Thoracic aorta (tissue), 2 donors: ENCODE data around the gene MDFI. TPM values are rescaled to one million over a fixed set of nuclear protein-coding genes. Genes with fewer than 3 reads are reported as not detected.

Source experiments
- ATAC-seq: fragments of 150-250 bp; one replicate; pipeline ENCODE4 v1.8.0; 2017; ENCODE audit warnings: low read depth; ENCODE audit not compliant: insufficient number of reproducible peaks, low FRiP score
- DNase-seq: peaks from one replicate; pipeline ENCODE4 v3.0.0-alpha.2; 2020; ENCODE audit warnings: low spot score
- H3K27ac ChIP-seq, 2 donors: fragments of 200-600 bp; sonication (generic); 1 replicate in 1 of 2; 2 replicates in 1 of 2; pipeline ENCODE4 v1.5.1; 2016; ENCODE audit warnings: mild to moderate bottlenecking in 2 of 2, moderate library complexity in 2 of 2
- H3K27me3 ChIP-seq: fragments of 200-600 bp; sonication (generic); replicated peaks from 2 replicates; pipeline ENCODE4 v1.6.0; 2016; ENCODE audit warnings: mild to moderate bottlenecking; ENCODE audit not compliant: insufficient read depth
- H3K36me3 ChIP-seq: fragments of 200-600 bp; sonication (generic); one replicate; pipeline ENCODE4 v1.5.1; 2016
- H3K4me1 ChIP-seq, 2 donors: fragments of 200-600 bp; sonication (generic); 1 replicate in 1 of 2; 2 replicates in 1 of 2; pipeline versions ENCODE4 v1.5.1 to v1.6.0; 2016; ENCODE audit warnings: low read depth in 2 of 2, mild to moderate bottlenecking in 1 of 2; ENCODE audit not compliant: control insufficient read depth in 1 of 2
- H3K4me3 ChIP-seq: fragments of 200-600 bp; sonication (generic); 2 replicates; pipeline ENCODE4 v1.5.1; 2016; ENCODE audit warnings: mild to moderate bottlenecking
- H3K9me3 ChIP-seq: fragments of 200-600 bp; sonication (generic); 2 replicates; pipeline ENCODE4 v1.5.1; 2016
- total RNA-seq, 2 donors: library from RNA; depleted of rRNA; stranded (reverse); fragments of >200 nt; gene quantifications; one replicate each; pipeline versions ENCODE4 v1.1.0 to v1.2.3, GENCODE V29; 2016
- TF ChIP-seq, protein P1 (sequence below): fragments of 200-600 bp; sonication (generic); IDR thresholded peaks from one replicate; pipeline ENCODE4 v1.5.1; 2019; ENCODE audit warnings: antibody characterized with exemption

Gene MDFI
- total RNA-seq, 2 donors from 2014 or later = 5.1 to 10.3 TPM

DNA sequence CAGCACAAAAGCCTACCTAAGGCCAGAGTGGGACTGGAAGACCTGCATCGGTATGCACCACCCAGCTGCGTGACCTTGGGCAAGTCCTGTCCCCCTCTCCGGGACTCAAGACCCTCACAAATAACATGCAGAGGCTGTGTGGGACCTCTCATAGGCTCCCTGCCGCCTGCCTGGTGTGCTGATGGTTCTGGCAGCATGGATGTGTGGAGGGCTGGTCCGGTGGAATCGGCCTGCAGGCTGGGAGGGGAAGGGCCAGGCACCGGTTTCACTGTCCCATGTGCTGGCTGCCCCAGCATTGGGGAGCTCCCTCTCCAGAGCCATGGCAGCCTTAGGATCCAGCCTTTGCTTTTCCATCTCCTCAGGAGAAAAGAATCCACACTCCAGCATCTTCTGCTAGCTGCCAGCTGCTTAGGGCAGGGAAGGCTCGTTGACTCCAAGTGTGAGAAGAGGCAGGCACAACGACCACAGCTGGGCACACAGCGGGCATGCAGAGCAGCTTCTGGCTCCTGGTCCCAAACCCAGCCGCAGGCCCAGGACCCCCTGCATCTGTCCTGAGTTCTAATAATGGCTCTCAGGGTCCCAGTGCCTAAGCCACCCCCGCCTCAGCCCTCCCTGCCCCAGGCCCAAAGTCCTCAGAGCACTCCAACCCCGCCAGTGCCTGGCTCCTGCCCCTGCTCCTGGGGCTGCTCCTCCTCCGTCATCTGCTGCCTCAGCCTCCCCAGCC lies 64.7 kb downstream of the MDFI start:
- Histone ChIP-seq H3K4me3 (no peak overlapping the region), H3K27me3 (no peaks in the 10 kb centered on the region)

More for the DNA sequence above, 64.7 kb downstream of the MDFI start:
- DNase-seq = no peak
- Histone ChIP-seq H3K27ac (no peak overlapping the region), H3K9me3 (no peaks in the 10 kb centered on the region), H3K4me1 (peaks cover 21 to 40% of the 10 kb centered on the region in 2 donors), H3K36me3 (no peaks in the 10 kb centered on the region)
- ATAC-seq = no peak
- TF ChIP-seq, protein P1, sequence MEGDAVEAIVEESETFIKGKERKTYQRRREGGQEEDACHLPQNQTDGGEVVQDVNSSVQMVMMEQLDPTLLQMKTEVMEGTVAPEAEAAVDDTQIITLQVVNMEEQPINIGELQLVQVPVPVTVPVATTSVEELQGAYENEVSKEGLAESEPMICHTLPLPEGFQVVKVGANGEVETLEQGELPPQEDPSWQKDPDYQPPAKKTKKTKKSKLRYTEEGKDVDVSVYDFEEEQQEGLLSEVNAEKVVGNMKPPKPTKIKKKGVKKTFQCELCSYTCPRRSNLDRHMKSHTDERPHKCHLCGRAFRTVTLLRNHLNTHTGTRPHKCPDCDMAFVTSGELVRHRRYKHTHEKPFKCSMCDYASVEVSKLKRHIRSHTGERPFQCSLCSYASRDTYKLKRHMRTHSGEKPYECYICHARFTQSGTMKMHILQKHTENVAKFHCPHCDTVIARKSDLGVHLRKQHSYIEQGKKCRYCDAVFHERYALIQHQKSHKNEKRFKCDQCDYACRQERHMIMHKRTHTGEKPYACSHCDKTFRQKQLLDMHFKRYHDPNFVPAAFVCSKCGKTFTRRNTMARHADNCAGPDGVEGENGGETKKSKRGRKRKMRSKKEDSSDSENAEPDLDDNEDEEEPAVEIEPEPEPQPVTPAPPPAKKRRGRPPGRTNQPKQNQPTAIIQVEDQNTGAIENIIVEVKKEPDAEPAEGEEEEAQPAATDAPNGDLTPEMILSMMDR = no peak

Other genes starting within 250 kb of the MDFI start
- 10 to 100 TPM; 15.7 to 21.0 TPM for gene FOXP4, start 92.1 kb upstream of the MDFI start, total RNA-seq
- 10 to 100 TPM; 22.9 to 23.8 TPM for gene TFEB, start 97.1 kb downstream of the MDFI start, total RNA-seq
- gene PGC, start 108.9 kb downstream of the MDFI start, total RNA-seq = 10 to 100 TPM in 1 of 2 donors, not detected in 1; 53.1 TPM
- 1 to 10 TPM; 2.6 to 3.2 TPM for gene FRS3, start 141.4 kb downstream of the MDFI start, total RNA-seq
- gene PRICKLE4, start 142.3 kb downstream of the MDFI start, total RNA-seq = 1 to 10 TPM; 3.1 to 4.6 TPM
- gene TOMM6, start 149.2 kb downstream of the MDFI start, total RNA-seq = 10 to 100 TPM; 62.7 to 63.1 TPM